CD8-positive, alpha-beta memory T cell (primary cell): ENCODE results near the gene TCF12. TPM values are rescaled to one million over a fixed set of nuclear protein-coding genes. Genes with fewer than 3 reads are reported as not detected.
"Not testable (repeated sequence)": the region's sequence is repeated elsewhere in the genome, so short reads cannot be mapped to it uniquely, and the experiment has no call there.

Source experiments
- CTCF ChIA-PET: fragments of 350-600 bp; sonication (Branson Sonifier 250); formaldehyde crosslinking; loops from one replicate; lab custom pipeline; 2021; ENCODE audit warnings: antibody characterized with exemption; lab: Charles Lee
- POLR2A ChIA-PET: fragments of 350-600 bp; sonication (Branson Sonifier 250); formaldehyde crosslinking; loops from one replicate; lab custom pipeline; 2021; ENCODE audit warnings: antibody characterized with exemption; lab: Charles Lee
- DNase-seq, 5 donors: peaks; one replicate each; pipeline versions ENCODE4 v3.0.0 to v3.0.0-alpha.2; 2020 to 2022; ENCODE audit warnings: mixed read lengths in 1 of 5
- H3K27ac ChIP-seq: one replicate; pipeline ENCODE4 v1.7.0; 2013; ENCODE audit warnings: low read depth, mild to moderate bottlenecking, low read length, moderate library complexity
- H3K27me3 ChIP-seq: 2 replicates; pipeline ENCODE4 v1.7.0; 2013; ENCODE audit warnings: low read length, mild to moderate bottlenecking; ENCODE audit not compliant: insufficient read depth, poor library complexity, severe bottlenecking
- H3K36me3 ChIP-seq: 2 replicates; pipeline ENCODE4 v1.7.0; 2013; ENCODE audit warnings: mild to moderate bottlenecking, low read length, moderate library complexity; ENCODE audit not compliant: insufficient read depth
- H3K4me1 ChIP-seq: 2 replicates; pipeline ENCODE4 v1.7.0; 2013; ENCODE audit warnings: mild to moderate bottlenecking, low read length, moderate library complexity; ENCODE audit not compliant: insufficient read depth
- H3K4me3 ChIP-seq: 2 replicates; pipeline ENCODE4 v1.7.0; 2013; ENCODE audit warnings: mild to moderate bottlenecking, low read length
- H3K9me3 ChIP-seq: 2 replicates; pipeline ENCODE4 v1.7.0; 2013; ENCODE audit warnings: mild to moderate bottlenecking, low read length
- H3K27ac Mint-ChIP-seq, 8 donors: one replicate each; pipeline ENCODE4 v1.8.0; 2020 to 2021; ENCODE audit warnings: mixed read lengths in 8 of 8, mild to moderate bottlenecking in 6 of 8, inconsistent platforms in 3 of 8, moderate library complexity in 3 of 8
- H3K27me3 Mint-ChIP-seq, 2 donors: one replicate each; pipeline ENCODE4 v1.8.0; 2020 to 2021; ENCODE audit warnings: mixed read lengths in 2 of 2, mild to moderate bottlenecking in 1 of 2, moderate library complexity in 1 of 2
- H3K36me3 Mint-ChIP-seq, 3 donors: one replicate each; pipeline ENCODE4 v1.8.0; 2020 to 2021; ENCODE audit warnings: mixed read lengths in 3 of 3, inconsistent platforms in 1 of 3, mild to moderate bottlenecking in 1 of 3
- H3K4me1 Mint-ChIP-seq, 3 donors: one replicate each; pipeline ENCODE4 v1.8.0; 2020 to 2021; ENCODE audit warnings: mixed read lengths in 3 of 3, inconsistent platforms in 1 of 3, mild to moderate bottlenecking in 1 of 3
- H3K4me3 Mint-ChIP-seq, 7 donors: one replicate each; pipeline ENCODE4 v1.8.0; 2020 to 2021; ENCODE audit warnings: mixed read lengths in 7 of 7, mild to moderate bottlenecking in 6 of 7, moderate library complexity in 4 of 7, inconsistent platforms in 2 of 7
- H3K9me3 Mint-ChIP-seq, 5 donors: one replicate each; pipeline ENCODE4 v1.8.0; 2020 to 2022; ENCODE audit warnings: mixed read lengths in 5 of 5, mild to moderate bottlenecking in 3 of 5, moderate library complexity in 2 of 5, inconsistent platforms in 1 of 5
- polyA plus RNA-seq: library from polyadenylated mRNA; unstranded; fragments of 300-500 nt; fragmentation: Illumina TruSeq; gene quantifications from one replicate; pipeline ENCODE4 v1.2.3, GENCODE V29; 2021
- total RNA-seq, 2 experiments: library from RNA; stranded (reverse); gene quantifications; one replicate each; pipeline ENCODE4 v1.2.3, GENCODE V29; 2021

The TCF12 gene
- total and polyA plus RNA-seq, 3 experiments from 2014 or later: 54.3 to 79.2 (median 69.9) TPM

DNA sequence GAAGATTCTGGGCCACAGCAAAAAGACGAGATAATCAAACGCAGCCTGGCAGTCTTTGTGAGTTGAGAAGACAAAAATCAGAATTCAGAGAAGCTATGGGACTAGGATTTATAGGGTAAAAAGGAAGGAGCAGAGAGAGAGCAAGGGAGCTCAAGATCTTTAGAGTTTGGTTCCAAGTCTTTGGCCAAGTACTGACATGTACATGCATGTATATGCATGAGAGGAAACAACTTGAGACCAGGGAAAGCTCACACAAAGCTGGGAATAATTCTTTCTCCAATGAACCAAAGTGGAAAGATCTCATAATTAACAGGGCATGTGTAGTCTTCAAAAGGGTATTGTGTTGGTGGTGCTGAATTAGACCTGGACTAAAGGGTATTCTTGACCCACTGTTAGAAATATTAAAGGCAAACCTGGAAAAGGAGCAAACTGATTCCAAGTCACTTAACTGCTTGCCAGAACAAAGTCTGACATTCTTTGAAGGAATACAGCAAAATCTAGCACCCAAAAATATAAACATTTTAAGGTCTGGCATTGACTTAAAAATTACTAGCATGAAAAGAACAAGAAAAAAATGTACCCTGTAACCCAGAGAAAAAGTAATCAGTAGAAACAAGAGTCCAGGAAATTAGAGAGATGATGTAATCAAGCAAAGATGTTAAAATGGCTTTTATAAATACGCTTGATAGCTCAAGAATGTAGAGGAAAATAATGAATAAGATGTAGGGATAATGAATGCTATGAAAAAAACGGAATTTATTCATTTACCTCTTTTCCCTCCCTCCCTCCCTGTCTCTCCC is 231.8 kb downstream of the TCF12 start:
- H3K9me3 ChIP-seq: peaks cover 6% of the 10 kb centered on the region
- H3K27ac ChIP-seq: no peak overlapping the region
- ChIA-PET CTCF (no interaction called here), POLR2A (no interaction called here)
- H3K27me3 Mint-ChIP-seq: no peaks in the 10 kb centered on the region
- H3K27ac Mint-ChIP-seq: no peak overlapping the region
- H3K4me3 Mint-ChIP-seq: no peak overlapping the region
- peaks cover 0 to 25% (median 18%) of the 10 kb centered on the region in 5 donors for H3K9me3 Mint-ChIP-seq
- H3K4me1 Mint-ChIP-seq: peaks cover 19 to 29% (median 21%) of the 10 kb centered on the region in 3 donors
- no peaks in the 10 kb centered on the region for H3K4me1 ChIP-seq
- no peak for DNase-seq
- H3K36me3 ChIP-seq: peaks cover 9% of the 10 kb centered on the region
- H3K27me3 ChIP-seq: no peaks in the 10 kb centered on the region
- no peak overlapping the region for H3K4me3 ChIP-seq
- peaks cover 20 to 46% (median 33%) of the 10 kb centered on the region in 3 donors for H3K36me3 Mint-ChIP-seq

- H3K27ac Mint-ChIP-seq, H3K27me3 ChIP-seq, H3K9me3 ChIP-seq, H3K4me3 ChIP-seq, CTCF ChIA-PET, H3K36me3 ChIP-seq, H3K4me1 ChIP-seq, H3K27ac ChIP-seq, H3K4me3 Mint-ChIP-seq, DNase-seq, POLR2A ChIA-PET, H3K27me3 Mint-ChIP-seq: not testable (repeated sequence)
- H3K9me3 Mint-ChIP-seq: peaks cover 0 to 25% (median 18%) of the 10 kb centered on the region in 5 donors
- peaks cover 22 to 46% (median 33%) of the 10 kb centered on the region in 3 donors for H3K36me3 Mint-ChIP-seq
- peaks cover 19 to 29% (median 21%) of the 10 kb centered on the region in 3 donors for H3K4me1 Mint-ChIP-seq
Observed at GRCh38 chr15:57150866-57151203, 232.4 kb downstream of the TCF12 start.

GRCh38 chr15:57152133-57152532 is 233.7 kb downstream of the TCF12 start:
- peaks cover 22 to 46% (median 33%) of the 10 kb centered on the region in 3 donors for H3K36me3 Mint-ChIP-seq

DNA sequence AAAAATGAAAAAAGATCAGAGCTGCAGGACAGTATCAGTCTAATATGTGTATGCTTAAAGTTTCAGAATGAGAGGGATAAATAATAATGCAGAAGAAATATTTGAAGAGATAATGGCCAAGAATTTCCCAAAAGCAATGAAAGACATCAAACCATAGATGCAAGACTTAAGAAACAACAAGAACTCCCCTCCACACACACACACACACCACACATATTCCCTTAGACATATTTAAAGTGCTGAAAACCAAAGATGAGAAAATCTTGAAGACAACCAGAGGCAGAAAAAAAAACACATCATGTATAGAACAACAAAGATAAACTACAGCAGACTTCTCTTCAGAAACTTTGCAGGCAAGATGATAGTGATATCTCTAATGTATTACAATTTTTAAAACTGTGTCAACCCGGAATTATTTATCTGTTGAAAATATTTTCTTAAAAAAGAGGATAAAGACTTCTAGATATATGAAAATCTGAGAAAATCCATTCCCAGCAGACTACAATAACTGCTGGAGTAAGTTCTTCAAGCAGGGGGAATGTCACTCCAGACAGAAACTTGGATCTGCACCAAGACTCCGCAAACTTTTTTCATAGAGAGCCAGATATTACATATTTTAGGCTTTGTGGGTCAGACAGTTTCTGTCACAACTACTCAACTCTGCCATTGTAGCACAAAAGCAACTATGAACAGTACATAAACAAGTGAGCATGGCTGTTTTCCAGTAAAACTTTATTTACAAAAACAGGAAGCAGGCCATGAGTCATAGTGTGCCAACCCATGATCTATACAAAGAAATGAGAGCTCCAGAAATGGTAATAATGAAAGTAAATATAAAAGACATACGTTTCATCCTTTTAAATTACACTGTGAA is 234.5 kb downstream of the TCF12 start:
- peaks cover 6% of the 10 kb centered on the region for H3K9me3 ChIP-seq
- no peak overlapping the region for H3K4me3 ChIP-seq
- no peak overlapping the region for H3K27ac ChIP-seq
- H3K36me3 ChIP-seq: peaks cover 9% of the 10 kb centered on the region
- H3K4me1 Mint-ChIP-seq: peaks cover 15 to 26% (median 17%) of the 10 kb centered on the region in 3 donors
- H3K4me3 Mint-ChIP-seq: peak overlapping the region in 3 of 7 donors; percentile 1 to 18 (median 7)
- H3K27me3 ChIP-seq: no peaks in the 10 kb centered on the region
- H3K36me3 Mint-ChIP-seq: peaks cover 22 to 46% (median 33%) of the 10 kb centered on the region in 3 donors
- peak overlapping the region in 2 of 8 donors; percentile 1 to 17 for H3K27ac Mint-ChIP-seq
- peaks cover 0 to 25% (median 18%) of the 10 kb centered on the region in 5 donors for H3K9me3 Mint-ChIP-seq
- no peaks in the 10 kb centered on the region for H3K27me3 Mint-ChIP-seq
- ChIA-PET POLR2A (no interaction called here), CTCF (no interaction called here)
- H3K4me1 ChIP-seq: no peaks in the 10 kb centered on the region
- DNase-seq: no peak

More at GRCh38 chr15:57152133-57152532, 233.7 kb downstream of the TCF12 start:
- H3K27ac ChIP-seq: no peak overlapping the region
- Mint-ChIP-seq H3K27me3 (no peaks in the 10 kb centered on the region), H3K27ac (peak overlapping the region in 1 of 8 donors; percentile 32), H3K9me3 (peaks cover 0 to 25% (median 18%) of the 10 kb centered on the region in 5 donors), H3K4me1 (peaks cover 15 to 26% (median 17%) of the 10 kb centered on the region in 3 donors), H3K4me3 (no peak overlapping the region)
- no peaks in the 10 kb centered on the region for H3K27me3 ChIP-seq
- H3K4me1 ChIP-seq: no peaks in the 10 kb centered on the region
- DNase-seq: no peak
- ChIA-PET CTCF (no interaction called here), POLR2A (no interaction called here)
- H3K4me3 ChIP-seq: no peak overlapping the region
- H3K36me3 ChIP-seq: peaks cover 9% of the 10 kb centered on the region
- H3K9me3 ChIP-seq: peaks cover 6% of the 10 kb centered on the region

- Mint-ChIP-seq H3K9me3 (peaks cover 0 to 14% (median 10%) of the 10 kb centered on the region in 5 donors), H3K4me1 (peaks cover 15 to 28% (median 27%) of the 10 kb centered on the region in 3 donors), H3K4me3 (no peak overlapping the region), H3K27me3 (no peaks in the 10 kb centered on the region), H3K27ac (peak overlapping the region in 1 of 8 donors; percentile 13), H3K36me3 (peaks cover 15 to 27% (median 22%) of the 10 kb centered on the region in 3 donors)
- H3K4me3 ChIP-seq: no peak overlapping the region
- H3K36me3 ChIP-seq: peaks cover 9% of the 10 kb centered on the region
- ChIA-PET CTCF (no interaction called here), POLR2A (no interaction called here)
- H3K27ac ChIP-seq: no peak overlapping the region
- H3K9me3 ChIP-seq: peaks cover 6% of the 10 kb centered on the region
- H3K4me1 ChIP-seq: no peaks in the 10 kb centered on the region
- DNase-seq: no peak
- H3K27me3 ChIP-seq: no peaks in the 10 kb centered on the region
Observed at GRCh38 chr15:57156210-57156884, 237.9 kb downstream of the TCF12 start.

DNA sequence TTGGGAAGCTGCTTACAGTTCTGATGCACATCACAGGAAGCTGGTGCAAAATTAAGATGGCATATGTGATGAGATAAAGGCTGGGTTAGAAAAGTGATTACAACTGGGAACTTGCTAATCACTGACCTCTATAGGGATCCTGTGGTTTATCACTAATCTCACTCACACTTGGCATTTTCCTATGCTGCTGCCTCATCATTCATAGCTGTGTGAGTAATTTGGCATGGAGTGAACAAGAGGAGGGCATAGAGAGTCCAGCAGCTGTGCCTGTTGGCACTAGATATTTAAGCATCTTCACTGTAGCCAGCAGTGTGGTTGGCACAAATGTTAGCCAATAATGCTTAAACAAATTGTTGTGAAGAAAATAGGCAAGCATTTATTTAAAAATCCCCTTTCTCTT is 240.1 kb downstream of the TCF12 start:
- H3K36me3 ChIP-seq: no peaks in the 10 kb centered on the region
- H3K4me3 ChIP-seq: no peak overlapping the region
- H3K4me1 ChIP-seq: no peaks in the 10 kb centered on the region
- Mint-ChIP-seq H3K4me1 (peaks cover 0 to 11% (median 11%) of the 10 kb centered on the region in 3 donors), H3K27me3 (no peaks in the 10 kb centered on the region), H3K4me3 (no peak overlapping the region), H3K36me3 (peaks cover 4 to 10% (median 7%) of the 10 kb centered on the region in 3 donors), H3K9me3 (peaks cover 0 to 1% (median 0%) of the 10 kb centered on the region in 5 donors), H3K27ac (no peak overlapping the region)
- no peak for DNase-seq
- H3K27ac ChIP-seq: no peak overlapping the region
- no peaks in the 10 kb centered on the region for H3K27me3 ChIP-seq
- H3K9me3 ChIP-seq: no peaks in the 10 kb centered on the region
- POLR2A ChIA-PET: no interaction called here
- CTCF ChIA-PET: interaction anchor here (0.7 kb wide), 1 partner anchor 148 kb away, joined by 3 read pairs; no protein-coding TSS in a partner anchor

GRCh38 chr15:57158997-57159668 is 240.7 kb downstream of the TCF12 start:
- ChIA-PET POLR2A (no interaction called here), CTCF (interaction anchor here (0.7 kb wide), 1 partner anchor 147 kb away, joined by 3 read pairs; no protein-coding TSS in a partner anchor)
- Histone ChIP-seq H3K36me3 (no peaks in the 10 kb centered on the region), H3K4me1 (no peaks in the 10 kb centered on the region), H3K27me3 (no peaks in the 10 kb centered on the region), H3K9me3 (no peaks in the 10 kb centered on the region), H3K27ac (no peak overlapping the region), H3K4me3 (no peak overlapping the region)
- Mint-ChIP-seq H3K36me3 (peaks cover 8 to 13% (median 11%) of the 10 kb centered on the region in 3 donors), H3K27ac (no peak overlapping the region), H3K27me3 (no peaks in the 10 kb centered on the region), H3K4me3 (no peak overlapping the region), H3K4me1 (peaks cover 0 to 11% (median 9%) of the 10 kb centered on the region in 3 donors), H3K9me3 (peaks cover 0 to 1% (median 0%) of the 10 kb centered on the region in 5 donors)
- DNase-seq: no peak
